IMR-90 (cell line): ENCODE results near the gene TULP4. TPM values are rescaled to one million over a fixed set of nuclear protein-coding genes. Genes with fewer than 3 reads are reported as not detected.

Experiments
- ATAC-seq: fragments of 200-7000 bp; cut with Tn5 transposase; 2 replicates; pipeline ENCODE4 v1.9.1; 2020; ENCODE audit warnings: low read depth, mild to moderate bottlenecking, moderate library complexity
- BruUV-seq: library from RNA; stranded (reverse); fragments of 400-500 nt; replicated peaks from 2 replicates; lab custom pipeline; 2021; lab: Mats Ljungman, UMichigan
- CTCF ChIA-PET: fragments of 300-600 bp; formaldehyde crosslinking; extraction: SDS; loops from one replicate; lab custom pipeline; 2021; ENCODE audit warnings: antibody characterized with exemption; lab: Yijun Ruan, JAX
- POLR2A ChIA-PET: fragments of 300-600 bp; sonication (Branson Sonifier 250); formaldehyde crosslinking; loops from one replicate; lab custom pipeline; 2022; ENCODE audit warnings: antibody characterized with exemption; ENCODE audit not compliant: unreplicated experiment; lab: Charles Lee
- DNase-seq: peaks from one replicate; pipeline ENCODE4 v3.0.0; 2013
- H2AFZ ChIP-seq: replicated peaks from 2 replicates; pipeline ENCODE3; 2013; ENCODE audit warnings: low read length, mild to moderate bottlenecking; ENCODE audit not compliant: poor library complexity
- H2AK5ac ChIP-seq: 2 replicates; pipeline ENCODE4 v1.6.1; 2013; ENCODE audit warnings: low read depth, low read length, inconsistent platforms
- H2AK9ac ChIP-seq: replicated peaks from 2 replicates; pipeline ENCODE3; 2013; ENCODE audit warnings: mild to moderate bottlenecking, low read depth, low read length, moderate library complexity; ENCODE audit not compliant: poor library complexity
- H2BK120ac ChIP-seq: 2 replicates; pipeline ENCODE4 v1.6.1; 2013; ENCODE audit warnings: low read depth, low read length, inconsistent platforms
- H2BK15ac ChIP-seq: 3 replicates; pipeline ENCODE4 v1.6.1; 2013; ENCODE audit warnings: low read depth, low read length, inconsistent platforms
- H2BK20ac ChIP-seq: 2 replicates; pipeline ENCODE4 v1.6.1; 2013; ENCODE audit warnings: low read depth, mild to moderate bottlenecking, inconsistent platforms, low read length, moderate library complexity
- H2BK5ac ChIP-seq: 2 replicates; pipeline ENCODE4 v1.6.1; 2013; ENCODE audit warnings: mild to moderate bottlenecking, low read depth, low read length, inconsistent platforms; ENCODE audit not compliant: poor library complexity, severe bottlenecking
- H3K14ac ChIP-seq: replicated peaks from 2 replicates; pipeline ENCODE4 v1.6.1; 2013; ENCODE audit warnings: low read depth, low read length, inconsistent platforms
- H3K18ac ChIP-seq: 2 replicates; pipeline ENCODE4 v1.6.1; 2013; ENCODE audit warnings: low read depth, low read length, control low read depth
- H3K23ac ChIP-seq: 2 replicates; pipeline ENCODE4 v1.6.1; 2013; ENCODE audit warnings: low read depth, low read length, inconsistent platforms
- H3K27ac ChIP-seq: 2 replicates; pipeline ENCODE4 v1.5.1; 2013; ENCODE audit warnings: mild to moderate bottlenecking, control low read depth, low read length; ENCODE audit not compliant: insufficient read depth
- H3K27me3 ChIP-seq: 2 replicates; pipeline ENCODE4 v1.6.1; 2013; ENCODE audit warnings: low read length; ENCODE audit not compliant: control insufficient read depth, insufficient read depth
- H3K36me3 ChIP-seq: 2 replicates; pipeline ENCODE4 v1.6.1; 2013; ENCODE audit warnings: low read length, mixed read lengths; ENCODE audit not compliant: control insufficient read depth, insufficient read depth
- H3K4ac ChIP-seq: 2 replicates; pipeline ENCODE4 v1.6.1; 2013; ENCODE audit warnings: low read depth, low read length, inconsistent platforms
- H3K4me1 ChIP-seq: 2 replicates; pipeline ENCODE4 v1.6.1; 2013; ENCODE audit warnings: low read length, mixed read lengths; ENCODE audit not compliant: control insufficient read depth, insufficient read depth
- H3K4me2 ChIP-seq: 2 replicates; pipeline ENCODE4 v1.6.1; 2013; ENCODE audit warnings: low read depth, mild to moderate bottlenecking, control low read depth, low read length, moderate library complexity
- H3K4me3 ChIP-seq: 2 replicates; pipeline ENCODE4 v1.5.1; 2013; ENCODE audit warnings: low read depth, mild to moderate bottlenecking, control low read depth, low read length, moderate library complexity; ENCODE audit not compliant: insufficient read depth
- H3K56ac ChIP-seq: 2 replicates; pipeline ENCODE4 v1.6.1; 2013; ENCODE audit warnings: low read length, inconsistent platforms; ENCODE audit not compliant: insufficient read depth; ENCODE audit errors: extremely low read depth
- H3K79me1 ChIP-seq, 2 experiments: 2 replicates each; pipeline ENCODE4 v1.6.1; 2013; ENCODE audit warnings: low read length in 2 of 2, inconsistent platforms in 1 of 2, low read depth in 1 of 2
- H3K9ac ChIP-seq: 2 replicates; pipeline ENCODE4 v1.6.1; 2013; ENCODE audit warnings: low read depth, low read length, control low read depth
- H3K9me1 ChIP-seq: 2 replicates; pipeline ENCODE4 v1.6.1; 2013; ENCODE audit warnings: low read length, inconsistent platforms; ENCODE audit not compliant: insufficient read depth
- H3K9me3 ChIP-seq: 2 replicates; pipeline ENCODE4 v1.6.1; 2013; ENCODE audit warnings: low read length; ENCODE audit not compliant: control insufficient read depth, insufficient read depth
- H4K20me1 ChIP-seq: 2 replicates; pipeline ENCODE4 v1.6.1; 2013; ENCODE audit warnings: low read length, inconsistent platforms; ENCODE audit not compliant: insufficient read depth
- H4K5ac ChIP-seq: 2 replicates; pipeline ENCODE4 v1.6.1; 2013; ENCODE audit warnings: mild to moderate bottlenecking, low read depth, low read length, control low read depth
- H4K8ac ChIP-seq, 2 experiments: 2 replicates each; pipeline ENCODE4 v1.6.1; 2013; ENCODE audit warnings: low read depth in 2 of 2, low read length in 2 of 2, control low read depth in 1 of 2, inconsistent platforms in 1 of 2
- H4K91ac ChIP-seq: 2 replicates; pipeline ENCODE4 v1.6.1; 2013; ENCODE audit warnings: low read depth, low read length, inconsistent platforms; ENCODE audit not compliant: insufficient read depth
- BHLHE40 ChIP-seq: fragments of 150-350 bp; IDR thresholded peaks from 2 replicates; pipeline ENCODE4 v1.6.1; 2016; ENCODE audit warnings: mild to moderate bottlenecking, low read depth, low read length
- CEBPB ChIP-seq: IDR thresholded peaks from 2 replicates; pipeline ENCODE4 v1.6.1; 2012; ENCODE audit warnings: low read depth, low read length, improper control_type of control experiment
- CHD1 ChIP-seq: IDR thresholded peaks from 2 replicates; pipeline ENCODE4 v1.6.1; 2012; ENCODE audit warnings: low read depth, low read length, improper control_type of control experiment
- FOS ChIP-seq: fragments of 150-350 bp; IDR thresholded peaks from 2 replicates; pipeline ENCODE4 v1.6.1; 2016; ENCODE audit warnings: low read depth, low read length
- MAFK ChIP-seq: IDR thresholded peaks from 2 replicates; pipeline ENCODE4 v1.6.1; 2012; ENCODE audit warnings: low read depth, low read length, improper control_type of control experiment
- MAZ ChIP-seq: IDR thresholded peaks from 2 replicates; pipeline ENCODE4 v1.6.1; 2012; ENCODE audit warnings: low read depth, mild to moderate bottlenecking, low read length, improper control_type of control experiment, moderate library complexity, borderline replicate concordance
- MXI1 ChIP-seq: IDR thresholded peaks from 2 replicates; pipeline ENCODE4 v1.6.1; 2012; ENCODE audit warnings: low read depth, mild to moderate bottlenecking, low read length, moderate library complexity, borderline replicate concordance
- NFE2L2 ChIP-seq: fragments of 150-350 bp; IDR thresholded peaks from 2 replicates; pipeline ENCODE4 v1.6.1; 2016; ENCODE audit warnings: low read depth, mild to moderate bottlenecking, low read length
- POLR2A ChIP-seq: IDR thresholded peaks from 2 replicates; pipeline ENCODE4 v1.6.1; 2012; ENCODE audit warnings: mild to moderate bottlenecking, low read depth, low read length
- RAD21 ChIP-seq: IDR thresholded peaks from 2 replicates; pipeline ENCODE4 v1.6.1; 2012; ENCODE audit warnings: low read length, improper control_type of control experiment
- RCOR1 ChIP-seq: IDR thresholded peaks from 2 replicates; pipeline ENCODE4 v1.6.1; 2012; ENCODE audit warnings: mild to moderate bottlenecking, low read length, improper control_type of control experiment; ENCODE audit not compliant: insufficient replicate concordance
- RFX5 ChIP-seq: IDR thresholded peaks from 2 replicates; pipeline ENCODE4 v1.8.0; 2012; ENCODE audit warnings: low read depth, mild to moderate bottlenecking, low read length, moderate library complexity
- SMC3 ChIP-seq: fragments of 150-350 bp; IDR thresholded peaks from 2 replicates; pipeline ENCODE4 v1.6.1; 2016; ENCODE audit warnings: low read depth, mild to moderate bottlenecking, antibody characterized with exemption, low read length, moderate library complexity
- WGBS, 2 experiments: methylation state at CpG; one replicate each; pipeline versions ENCODE4 v1.1.5 to v1.1.7; 2013; ENCODE audit warnings: missing lambda C conversion rate in 2 of 2; ENCODE audit not compliant: insufficient read length in 1 of 2; ENCODE audit errors: extremely low coverage in 2 of 2; 5-methylcytosine and 5-hydroxymethylcytosine counted together
- dilution Hi-C: fragments of 300-500 bp; cut with HindIII; formaldehyde crosslinking; loops from one replicate; pipeline ENCODE4 v1.14.3; 2018; ENCODE audit warnings: low sequenced_read_pairs; ENCODE audit not compliant: unreplicated experiment
- in situ Hi-C: fragments of 300-500 bp; cut with MboI; formaldehyde crosslinking; loops from 3 replicates; pipeline ENCODE4 v1.14.3; 2019; ENCODE audit warnings: low sequenced_read_pairs, inconsistent platforms, mixed read lengths
- intact Hi-C: fragments of 100-400 bp; cut with micrococcal nuclease; formaldehyde crosslinking; loops from 2 replicates; pipeline ENCODE4 v1.10.0; 2022
- polyA plus RNA-seq, 3 experiments: library from polyadenylated mRNA; depleted of rRNA; stranded (reverse); fragments of >200 nt; gene quantifications; 2 replicates each; pipeline ENCODE4 v1.2.3, GENCODE V29; 2012; ENCODE audit warnings: low replicate concordance in 1 of 3
- total RNA-seq: library from RNA; depleted of rRNA; stranded (reverse); fragments of >200 nt; gene quantifications from 2 replicates; pipeline ENCODE4 v1.2.3, GENCODE V29; 2012
- TF ChIP-seq, protein P1 (sequence below): conservative IDR thresholded peaks from 2 replicates; pipeline ENCODE4 v1.5.1; 2012; ENCODE audit warnings: mild to moderate bottlenecking, low read depth, low read length, improper control_type of control experiment
- TF ChIP-seq, protein P2 (sequence below): fragments of 150-350 bp; IDR thresholded peaks from 2 replicates; pipeline ENCODE4 v1.6.1; 2016; ENCODE audit warnings: low read depth, mild to moderate bottlenecking, low read length, moderate library complexity, borderline replicate concordance
- TF ChIP-seq, protein P3 (sequence below): fragments of 150-350 bp; IDR thresholded peaks from 2 replicates; pipeline ENCODE4 v1.6.1; 2017; ENCODE audit warnings: mild to moderate bottlenecking, antibody characterized with exemption, low read length, low read depth

Gene TULP4
- total and polyA plus RNA-seq, 2 of the 4 experiments (the other 2 are of a cell fraction) = 8.1 to 30.6 TPM

DNA sequence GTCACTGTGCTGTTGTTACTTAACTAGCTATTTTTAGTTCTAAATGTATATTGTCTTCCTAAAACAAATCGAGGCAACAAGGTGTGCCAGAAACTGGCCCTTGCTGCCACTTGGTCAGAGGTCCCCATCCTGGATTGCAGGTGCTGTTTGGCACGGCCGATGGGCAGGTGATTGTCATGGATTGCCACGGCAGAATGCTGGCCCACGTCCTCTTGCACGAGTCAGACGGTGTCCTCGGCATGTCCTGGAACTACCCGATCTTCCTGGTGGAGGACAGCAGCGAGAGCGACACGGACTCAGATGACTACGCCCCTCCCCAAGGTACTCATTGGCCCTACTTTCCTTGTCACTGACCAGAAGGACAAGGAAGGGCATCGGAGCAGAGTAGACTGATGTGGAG is 136.6 kb downstream of the TULP4 start:
- Histone ChIP-seq H2BK5ac (no peak overlapping the region), H3K9me1 (peaks cover 15% of the 10 kb centered on the region; the same call in 1 of the 2 replicates), H2BK15ac (no peak overlapping the region), H3K36me3 (peaks cover 18% of the 10 kb centered on the region), H4K8ac (no peak overlapping the region), H3K56ac (no peak overlapping the region), H3K27ac (no peak overlapping the region), H4K5ac (no peak overlapping the region), H3K4ac (no peak overlapping the region), H2AFZ (no peak overlapping the region), H3K4me2 (no peak overlapping the region), H4K20me1 (no peaks in the 10 kb centered on the region), H2BK20ac (no peak overlapping the region), H3K9me3 (no peaks in the 10 kb centered on the region; the same call in 1 of the 2 replicates), H3K14ac (no peak overlapping the region), H4K91ac (no peak overlapping the region), H3K9ac (no peak overlapping the region), H2AK5ac (no peak overlapping the region), H2AK9ac (peak overlapping the region; percentile 52), H3K4me1 (no peaks in the 10 kb centered on the region), H3K18ac (no peak overlapping the region), H3K79me1 (peaks cover 0 to 5% of the 10 kb centered on the region in 2 experiments; a peak in 2 of 4 replicates), H2BK120ac (no peak overlapping the region), H3K23ac (no peak overlapping the region), H3K27me3 (no peaks in the 10 kb centered on the region), H3K4me3 (no peak overlapping the region)
- 97% methylated on average over 5 of the region's 14 CpGs; no CpG with 5 or more reads in 1 of the 2 experiments for WGBS, 2 experiments
- DNase-seq (no peak), ATAC-seq (no peak)
- ChIA-PET POLR2A (no interaction called here), CTCF (no interaction called here)
- intact Hi-C loops (no loop called here), in situ Hi-C loops (no loop called here), dilution Hi-C loops (no loop called here)
- TF ChIP-seq, protein P1, sequence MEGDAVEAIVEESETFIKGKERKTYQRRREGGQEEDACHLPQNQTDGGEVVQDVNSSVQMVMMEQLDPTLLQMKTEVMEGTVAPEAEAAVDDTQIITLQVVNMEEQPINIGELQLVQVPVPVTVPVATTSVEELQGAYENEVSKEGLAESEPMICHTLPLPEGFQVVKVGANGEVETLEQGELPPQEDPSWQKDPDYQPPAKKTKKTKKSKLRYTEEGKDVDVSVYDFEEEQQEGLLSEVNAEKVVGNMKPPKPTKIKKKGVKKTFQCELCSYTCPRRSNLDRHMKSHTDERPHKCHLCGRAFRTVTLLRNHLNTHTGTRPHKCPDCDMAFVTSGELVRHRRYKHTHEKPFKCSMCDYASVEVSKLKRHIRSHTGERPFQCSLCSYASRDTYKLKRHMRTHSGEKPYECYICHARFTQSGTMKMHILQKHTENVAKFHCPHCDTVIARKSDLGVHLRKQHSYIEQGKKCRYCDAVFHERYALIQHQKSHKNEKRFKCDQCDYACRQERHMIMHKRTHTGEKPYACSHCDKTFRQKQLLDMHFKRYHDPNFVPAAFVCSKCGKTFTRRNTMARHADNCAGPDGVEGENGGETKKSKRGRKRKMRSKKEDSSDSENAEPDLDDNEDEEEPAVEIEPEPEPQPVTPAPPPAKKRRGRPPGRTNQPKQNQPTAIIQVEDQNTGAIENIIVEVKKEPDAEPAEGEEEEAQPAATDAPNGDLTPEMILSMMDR = no peak
- TF ChIP-seq MAZ (no peak), RAD21 (no peak), NFE2L2 (no peak), CHD1 (no peak), SMC3 (no peak), FOS (no peak), BHLHE40 (no peak), RCOR1 (no peak), MAFK (no peak), CEBPB (no peak), MXI1 (no peak), RFX5 (no peak), POLR2A (no peak)
- TF ChIP-seq, protein P2, sequence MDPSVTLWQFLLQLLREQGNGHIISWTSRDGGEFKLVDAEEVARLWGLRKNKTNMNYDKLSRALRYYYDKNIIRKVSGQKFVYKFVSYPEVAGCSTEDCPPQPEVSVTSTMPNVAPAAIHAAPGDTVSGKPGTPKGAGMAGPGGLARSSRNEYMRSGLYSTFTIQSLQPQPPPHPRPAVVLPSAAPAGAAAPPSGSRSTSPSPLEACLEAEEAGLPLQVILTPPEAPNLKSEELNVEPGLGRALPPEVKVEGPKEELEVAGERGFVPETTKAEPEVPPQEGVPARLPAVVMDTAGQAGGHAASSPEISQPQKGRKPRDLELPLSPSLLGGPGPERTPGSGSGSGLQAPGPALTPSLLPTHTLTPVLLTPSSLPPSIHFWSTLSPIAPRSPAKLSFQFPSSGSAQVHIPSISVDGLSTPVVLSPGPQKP = no peak
- TF ChIP-seq, protein P3, sequence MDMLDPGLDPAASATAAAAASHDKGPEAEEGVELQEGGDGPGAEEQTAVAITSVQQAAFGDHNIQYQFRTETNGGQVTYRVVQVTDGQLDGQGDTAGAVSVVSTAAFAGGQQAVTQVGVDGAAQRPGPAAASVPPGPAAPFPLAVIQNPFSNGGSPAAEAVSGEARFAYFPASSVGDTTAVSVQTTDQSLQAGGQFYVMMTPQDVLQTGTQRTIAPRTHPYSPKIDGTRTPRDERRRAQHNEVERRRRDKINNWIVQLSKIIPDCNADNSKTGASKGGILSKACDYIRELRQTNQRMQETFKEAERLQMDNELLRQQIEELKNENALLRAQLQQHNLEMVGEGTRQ = no peak
- no TSS peak for BruUV-seq
